Measurements from ENCODE around the gene TMEM174. TPM values are rescaled to one million over a fixed set of nuclear protein-coding genes. Genes with fewer than 3 reads are reported as not detected.

The TMEM174 gene
- total RNA-seq, 1 donor from 2014 or later = not detected

- no peak for DNase-seq (ENCODE audit: low spot score)
- H3K4me3 Mint-ChIP-seq (ENCODE audit: unreplicated experiment) = no peak overlapping the region
- H3K4me1 Mint-ChIP-seq (ENCODE audit: low read depth) = peaks cover 3% of the 10 kb centered on the region
- H3K9me3 Mint-ChIP-seq (ENCODE audit: low read depth) = no peaks in the 10 kb centered on the region
- no peak for TF ChIP-seq CTCF (IDR thresholded peaks at IDR 0.05)
- no peak overlapping the region for H3K27ac Mint-ChIP-seq (ENCODE audit: unreplicated experiment)
- no peaks in the 10 kb centered on the region for H3K36me3 Mint-ChIP-seq (ENCODE audit: low read depth)
- peaks cover 3% of the 10 kb centered on the region for H3K27me3 Mint-ChIP-seq (ENCODE audit: low read depth)
These were observed 14.7 kb upstream of the TMEM174 start for GRCh38 chr5:73158313-73158712.

- Mint-ChIP-seq H3K9me3 (ENCODE audit: low read depth) (no peaks in the 10 kb centered on the region), H3K4me3 (ENCODE audit: unreplicated experiment) (no peak overlapping the region), H3K36me3 (ENCODE audit: low read depth) (no peaks in the 10 kb centered on the region), H3K27ac (ENCODE audit: unreplicated experiment) (no peak overlapping the region), H3K27me3 (ENCODE audit: low read depth) (peaks cover 11% of the 10 kb centered on the region), H3K4me1 (ENCODE audit: low read depth) (peaks cover 3% of the 10 kb centered on the region)
- DNase-seq (ENCODE audit: low spot score) = no peak
- no peak for TF ChIP-seq CTCF (IDR thresholded peaks at IDR 0.05)
These were observed 12.7 kb upstream of the TMEM174 start for GRCh38 chr5:73160239-73160671.

- peaks cover 6% of the 10 kb centered on the region for H3K27me3 Mint-ChIP-seq (ENCODE audit: low read depth)
- TF ChIP-seq CTCF (IDR thresholded peaks at IDR 0.05) = peak; percentile 50
- H3K27ac Mint-ChIP-seq (ENCODE audit: unreplicated experiment) = no peak overlapping the region
- H3K9me3 Mint-ChIP-seq (ENCODE audit: low read depth) = peaks cover 5% of the 10 kb centered on the region
- peaks cover 7% of the 10 kb centered on the region for H3K4me1 Mint-ChIP-seq (ENCODE audit: low read depth)
- DNase-seq (ENCODE audit: low spot score) = no peak
- H3K36me3 Mint-ChIP-seq (ENCODE audit: low read depth) = no peaks in the 10 kb centered on the region
- H3K4me3 Mint-ChIP-seq (ENCODE audit: unreplicated experiment) = no peak overlapping the region
These were observed 2.5 kb upstream of the TMEM174 start for GRCh38 chr5:73170522-73170921.

GRCh38 chr5:73171495-73171894, 1.5 kb upstream of the TMEM174 start:
- H3K27ac Mint-ChIP-seq (ENCODE audit: unreplicated experiment) = no peak overlapping the region
- no peak for DNase-seq (ENCODE audit: low spot score)
- peaks cover 5% of the 10 kb centered on the region for H3K9me3 Mint-ChIP-seq (ENCODE audit: low read depth)
- TF ChIP-seq CTCF (IDR thresholded peaks at IDR 0.05) = no peak
- H3K36me3 Mint-ChIP-seq (ENCODE audit: low read depth) = no peaks in the 10 kb centered on the region
- peaks cover 7% of the 10 kb centered on the region for H3K4me1 Mint-ChIP-seq (ENCODE audit: low read depth)
- H3K4me3 Mint-ChIP-seq (ENCODE audit: unreplicated experiment) = no peak overlapping the region
- H3K27me3 Mint-ChIP-seq (ENCODE audit: low read depth) = peaks cover 1% of the 10 kb centered on the region

- no peak for TF ChIP-seq CTCF (IDR thresholded peaks at IDR 0.05)
- H3K9me3 Mint-ChIP-seq (ENCODE audit: low read depth) = peaks cover 5% of the 10 kb centered on the region
These were observed 1.3 kb downstream of the TMEM174 start for GRCh38 chr5:73174100-73174815.

More at GRCh38 chr5:73174100-73174815, 1.3 kb downstream of the TMEM174 start:
- Mint-ChIP-seq H3K4me3 (ENCODE audit: unreplicated experiment) (no peak overlapping the region), H3K27me3 (ENCODE audit: low read depth) (peaks cover 1% of the 10 kb centered on the region), H3K27ac (ENCODE audit: unreplicated experiment) (no peak overlapping the region), H3K4me1 (ENCODE audit: low read depth) (peaks cover 7% of the 10 kb centered on the region), H3K36me3 (ENCODE audit: low read depth) (peaks cover 2% of the 10 kb centered on the region)
- no peak for DNase-seq (ENCODE audit: low spot score)
